ENCODE data around the gene DFFA.

DFFA gene

GRCh38 chr1:10444795-10445397 lies 27.4 kb downstream of the DFFA start:
- no peak for DNase-seq (ENCODE audit: low read depth in 1 of 2, low spot score in 1 of 2)
- in situ Hi-C loops (cut with HindIII; ENCODE audit: low pct_unique_long_range_greater_than_20kb, low sequenced_read_pairs), result no loop called here
- TF ChIP-seq JUND (IDR thresholded peaks at IDR 0.05; ENCODE audit: low read depth), result no peak

GRCh38 chr1:10444248-10444647 lies 28.1 kb downstream of the DFFA start:
- no peak for DNase-seq (ENCODE audit: low read depth in 1 of 2, low spot score in 1 of 2)
- in situ Hi-C loops (cut with HindIII; ENCODE audit: low pct_unique_long_range_greater_than_20kb, low sequenced_read_pairs), result no loop called here
- no peak for TF ChIP-seq JUND (IDR thresholded peaks at IDR 0.05; ENCODE audit: low read depth)

GRCh38 chr1:10440794-10441193 lies 31.5 kb downstream of the DFFA start:
- no peak for DNase-seq (ENCODE audit: low read depth in 1 of 2, low spot score in 1 of 2)
- no peak for TF ChIP-seq JUND (IDR thresholded peaks at IDR 0.05; ENCODE audit: low read depth)
- in situ Hi-C loops (cut with HindIII; ENCODE audit: low pct_unique_long_range_greater_than_20kb, low sequenced_read_pairs), result no loop called here

- in situ Hi-C loops (cut with HindIII; ENCODE audit: low pct_unique_long_range_greater_than_20kb, low sequenced_read_pairs), result no loop called here
- no peak for DNase-seq (ENCODE audit: low read depth in 1 of 2, low spot score in 1 of 2)
- TF ChIP-seq JUND (IDR thresholded peaks at IDR 0.05; ENCODE audit: low read depth), result no peak
Measured at GRCh38 chr1:10440305-10440704, 32.0 kb downstream of the DFFA start.

GRCh38 chr1:10438677-10439163 lies 33.6 kb downstream of the DFFA start:
- in situ Hi-C loops (cut with HindIII; ENCODE audit: low pct_unique_long_range_greater_than_20kb, low sequenced_read_pairs), result no loop called here
- no peak for DNase-seq (ENCODE audit: low read depth in 1 of 2, low spot score in 1 of 2)
- TF ChIP-seq JUND (IDR thresholded peaks at IDR 0.05; ENCODE audit: low read depth), result no peak

GRCh38 chr1:10437052-10437451 lies 35.3 kb downstream of the DFFA start:
- no peak for TF ChIP-seq JUND (IDR thresholded peaks at IDR 0.05; ENCODE audit: low read depth)
- in situ Hi-C loops (cut with HindIII; ENCODE audit: low pct_unique_long_range_greater_than_20kb, low sequenced_read_pairs), result no loop called here
- no peak for DNase-seq (ENCODE audit: low read depth in 1 of 2, low spot score in 1 of 2)

GRCh38 chr1:10434590-10434989 lies 37.7 kb downstream of the DFFA start:
- TF ChIP-seq JUND (IDR thresholded peaks at IDR 0.05; ENCODE audit: low read depth), result no peak
- DNase-seq (ENCODE audit: low read depth in 1 of 2, low spot score in 1 of 2), result no peak
- in situ Hi-C loops (cut with HindIII; ENCODE audit: low pct_unique_long_range_greater_than_20kb, low sequenced_read_pairs), result no loop called here

- TF ChIP-seq JUND (IDR thresholded peaks at IDR 0.05; ENCODE audit: low read depth), result no peak
- in situ Hi-C loops (cut with HindIII; ENCODE audit: low pct_unique_long_range_greater_than_20kb, low sequenced_read_pairs), result no loop called here
- no peak for DNase-seq (ENCODE audit: low read depth in 1 of 2, low spot score in 1 of 2)
Measured at GRCh38 chr1:10433790-10434189, 38.5 kb downstream of the DFFA start.

GRCh38 chr1:10432910-10433700 lies 39.2 kb downstream of the DFFA start:
- no peak for TF ChIP-seq JUND (IDR thresholded peaks at IDR 0.05; ENCODE audit: low read depth)
- in situ Hi-C loops (cut with HindIII; ENCODE audit: low pct_unique_long_range_greater_than_20kb, low sequenced_read_pairs), result no loop called here
- DNase-seq (ENCODE audit: low read depth in 1 of 2, low spot score in 1 of 2), result no peak

GRCh38 chr1:10431070-10431730 lies 41.1 kb downstream of the DFFA start:
- no peak for TF ChIP-seq JUND (IDR thresholded peaks at IDR 0.05; ENCODE audit: low read depth)
- peak; percentile 14 to 24 for DNase-seq (ENCODE audit: low read depth in 1 of 2, low spot score in 1 of 2)
- in situ Hi-C loops (cut with HindIII; ENCODE audit: low pct_unique_long_range_greater_than_20kb, low sequenced_read_pairs), result no loop called here

GRCh38 chr1:10430216-10431069 lies 41.9 kb downstream of the DFFA start, which contains the start of gene CENPS:
CENPS (plus strand) TSS chr1:10430433; CDS start chr1:10430518, 85 bp downstream.
- no peak for TF ChIP-seq JUND (IDR thresholded peaks at IDR 0.05; ENCODE audit: low read depth)
- in situ Hi-C loops (cut with HindIII; ENCODE audit: low pct_unique_long_range_greater_than_20kb, low sequenced_read_pairs), result no loop called here
- peak; percentile 83 to 88 for DNase-seq (ENCODE audit: low read depth in 1 of 2, low spot score in 1 of 2)

- no peak for TF ChIP-seq JUND (IDR thresholded peaks at IDR 0.05; ENCODE audit: low read depth)
- in situ Hi-C loops (cut with HindIII; ENCODE audit: low pct_unique_long_range_greater_than_20kb, low sequenced_read_pairs), result no loop called here
- peak in 1 of 2 experiments; percentile 5 for DNase-seq (ENCODE audit: low read depth in 1 of 2, low spot score in 1 of 2)
Measured at GRCh38 chr1:10429868-10430215, 42.5 kb downstream of the DFFA start.
